A673 (cell line): ENCODE measurements around the gene TCEAL1. TPM values are rescaled to one million over a fixed set of nuclear protein-coding genes. Genes with fewer than 3 reads are reported as not detected.

Source experiments
- Bru-seq: library from RNA; stranded (reverse); fragments of 400-500 nt; gene quantifications from one replicate; lab custom pipeline; 2021; lab: Mats Ljungman, UMichigan
- BruChase-seq, 2 experiments: library from RNA; stranded (reverse); fragments of 400-500 nt; gene quantifications; one replicate each; lab custom pipeline; 2021; lab: Mats Ljungman, UMichigan
- BruUV-seq: library from RNA; stranded (reverse); fragments of 400-500 nt; replicated peaks from 2 replicates; lab custom pipeline; 2021; lab: Mats Ljungman, UMichigan
- CTCF ChIA-PET: fragments of 300-600 bp; sonication (Branson Sonifier 250); formaldehyde crosslinking; loops from one replicate; lab custom pipeline; 2022; ENCODE audit warnings: antibody characterized with exemption; lab: Charles Lee
- POLR2A ChIA-PET: fragments of 300-600 bp; sonication (Branson Sonifier 250); formaldehyde crosslinking; loops from one replicate; lab custom pipeline; 2022; ENCODE audit warnings: antibody characterized with exemption; ENCODE audit not compliant: low non-redundant PET; lab: Charles Lee
- DNase-seq: peaks from one replicate; pipeline ENCODE4 v3.0.0-alpha.2; 2015; ENCODE audit warnings: low spot score
- H3K27ac ChIP-seq: fragments of 200-600 bp; sonication (generic); 2 replicates; pipeline ENCODE4 v1.5.1; 2016; ENCODE audit warnings: mixed run types, low read depth, mild to moderate bottlenecking, mixed read lengths, antibody characterized with exemption, low read length; ENCODE audit not compliant: poor library complexity, severe bottlenecking
- H3K27me3 ChIP-seq: fragments of 200-600 bp; sonication (generic); replicated peaks from 2 replicates; pipeline ENCODE4 v1.6.1; 2017; ENCODE audit warnings: mixed run types, low read depth, mild to moderate bottlenecking, mixed read lengths, antibody characterized with exemption, low read length; ENCODE audit not compliant: insufficient read depth, poor library complexity
- H3K36me3 ChIP-seq: fragments of 200-600 bp; sonication (generic); 2 replicates; pipeline ENCODE4 v1.6.1; 2016; ENCODE audit warnings: mixed run types, mild to moderate bottlenecking, mixed read lengths, antibody characterized with exemption, low read length; ENCODE audit not compliant: insufficient read depth, poor library complexity, severe bottlenecking
- H3K4me1 ChIP-seq: fragments of 200-600 bp; sonication (generic); 2 replicates; pipeline ENCODE4 v1.6.1; 2017; ENCODE audit warnings: mixed run types, mild to moderate bottlenecking, mixed read lengths, antibody characterized with exemption, low read length; ENCODE audit not compliant: insufficient read depth, poor library complexity, severe bottlenecking
- H3K4me3 ChIP-seq: fragments of 200-600 bp; sonication (generic); 2 replicates; pipeline ENCODE4 v1.5.1; 2016; ENCODE audit warnings: low read depth, mixed run types, mild to moderate bottlenecking, mixed read lengths, low read length; ENCODE audit not compliant: poor library complexity, severe bottlenecking
- H3K9me3 ChIP-seq: fragments of 200-600 bp; sonication (generic); 2 replicates; pipeline ENCODE4 v1.6.1; 2016; ENCODE audit warnings: mixed run types, low read depth, mild to moderate bottlenecking, mixed read lengths, antibody characterized with exemption, low read length; ENCODE audit not compliant: poor library complexity, severe bottlenecking
- EZH2 ChIP-seq: fragments of 200-600 bp; sonication (generic); IDR thresholded peaks from 2 replicates; pipeline ENCODE4 v1.6.1; 2017; ENCODE audit warnings: borderline replicate concordance, low read depth, mild to moderate bottlenecking, mixed read lengths, antibody characterized with exemption, low read length; ENCODE audit not compliant: poor library complexity, severe bottlenecking
- intact Hi-C: fragments of 100-400 bp; cut with micrococcal nuclease; formaldehyde crosslinking; loops from one replicate; pipeline ENCODE4 v1.10.0; 2022; ENCODE audit not compliant: unreplicated experiment
- long read RNA-seq: library from polyadenylated mRNA; stranded (forward); transcript quantifications from one replicate; pipeline ENCODE4 v2.0.0, GENCODE V29; 2022
- total RNA-seq: library from RNA; stranded (reverse); gene quantifications from 2 replicates; pipeline ENCODE4 v1.2.3, GENCODE V29; 2021
- TF ChIP-seq, protein P1 (sequence below): fragments of 300-800, 200-600 bp; sonication (generic); conservative IDR thresholded peaks from 2 replicates; pipeline ENCODE4 v1.5.1; 2017; ENCODE audit warnings: low read depth, mild to moderate bottlenecking, antibody characterized with exemption, low read length, moderate library complexity, mixed read lengths

Gene TCEAL1
- total RNA-seq (8.4 and 10.9 TPM in 2 replicates), Bru-seq, nascent RNA (percentile 56 among the genes with signal in this experiment), BruChase-seq, experiment 1, labeled RNA remaining after a 2-hour chase (percentile 69 among the genes with signal in this experiment), BruChase-seq, experiment 2, labeled RNA remaining after a 6-hour chase (percentile 85 among the genes with signal in this experiment)
- long read RNA-seq, partial matches to known transcripts = 4 of 13 reads
- long read RNA-seq, other reads (novel, unspliced or antisense) = 5 of 13 reads

- Histone ChIP-seq H3K4me3 (peak within 1 kb of the TSS; percentile 71), H3K9me3 (no peaks in the 10 kb centered on the region), H3K4me1 (no peaks in the 10 kb centered on the region), H3K36me3 (no peaks in the 10 kb centered on the region), H3K27me3 (no peaks in the 10 kb centered on the region), H3K27ac (peak within 1 kb of the TSS; percentile 73)
- POLR2A ChIA-PET = interaction anchor here (0.7 kb wide), 2 partner anchors 38 to 325 kb away, joined by 3 to 4 read pairs; no protein-coding TSS in a partner anchor
- TSS peak; percentile 43 for BruUV-seq
- DNase-seq = peak; percentile 48
- no peak for TF ChIP-seq EZH2
- TF ChIP-seq, protein P1, sequence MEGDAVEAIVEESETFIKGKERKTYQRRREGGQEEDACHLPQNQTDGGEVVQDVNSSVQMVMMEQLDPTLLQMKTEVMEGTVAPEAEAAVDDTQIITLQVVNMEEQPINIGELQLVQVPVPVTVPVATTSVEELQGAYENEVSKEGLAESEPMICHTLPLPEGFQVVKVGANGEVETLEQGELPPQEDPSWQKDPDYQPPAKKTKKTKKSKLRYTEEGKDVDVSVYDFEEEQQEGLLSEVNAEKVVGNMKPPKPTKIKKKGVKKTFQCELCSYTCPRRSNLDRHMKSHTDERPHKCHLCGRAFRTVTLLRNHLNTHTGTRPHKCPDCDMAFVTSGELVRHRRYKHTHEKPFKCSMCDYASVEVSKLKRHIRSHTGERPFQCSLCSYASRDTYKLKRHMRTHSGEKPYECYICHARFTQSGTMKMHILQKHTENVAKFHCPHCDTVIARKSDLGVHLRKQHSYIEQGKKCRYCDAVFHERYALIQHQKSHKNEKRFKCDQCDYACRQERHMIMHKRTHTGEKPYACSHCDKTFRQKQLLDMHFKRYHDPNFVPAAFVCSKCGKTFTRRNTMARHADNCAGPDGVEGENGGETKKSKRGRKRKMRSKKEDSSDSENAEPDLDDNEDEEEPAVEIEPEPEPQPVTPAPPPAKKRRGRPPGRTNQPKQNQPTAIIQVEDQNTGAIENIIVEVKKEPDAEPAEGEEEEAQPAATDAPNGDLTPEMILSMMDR = no peak
- CTCF ChIA-PET = no interaction called here
- intact Hi-C loops = loop anchor here (5.0 to 10.0 kb wide), 2 partner anchors 59 to 84 kb away; partner anchors contain the start of gene MORF4L2
These were observed at the start of gene TCEAL1 for GRCh38 chrX:103628386-103629317. Gene TCEAL1, plus strand, starts transcription at chrX:103628975. Its CDS starts 942 bp downstream, at chrX:103629917.

- ChIA-PET POLR2A (no interaction called here), CTCF (no interaction called here)
- no TSS peak for BruUV-seq
- Histone ChIP-seq H3K27me3 (peaks cover 15% of the 10 kb centered on the region), H3K4me1 (no peaks in the 10 kb centered on the region), H3K4me3 (no peak overlapping the region), H3K27ac (no peak overlapping the region), H3K9me3 (no peaks in the 10 kb centered on the region), H3K36me3 (no peaks in the 10 kb centered on the region)
- DNase-seq = peak; percentile 26
- TF ChIP-seq, protein P1 = no peak
- TF ChIP-seq EZH2 = no peak
- intact Hi-C loops = no loop called here
These were observed 44.2 kb upstream of the TCEAL1 start for GRCh38 chrX:103584596-103584995.
